Thyroid gland (tissue), 4 donors: Measurements from ENCODE around the gene ATAD3B.

Experiments
- POLR2A ChIP-seq, 2 donors: fragments of 450-650 bp; IDR thresholded peaks; one replicate each; pipeline ENCODE4 v1.6.1; 2017; ENCODE audit warnings: antibody characterized with exemption in 2 of 2, mild to moderate bottlenecking in 2 of 2, moderate library complexity in 1 of 2
- TF ChIP-seq, protein P1 (sequence below), 6 experiments: fragments of 200-600 bp in 3 of 6; fragments of 450-650 bp in 3 of 6; sonication (generic) in 3 of 6; IDR thresholded peaks; one replicate each; pipeline ENCODE4 v1.5.1; 2016 to 2019; ENCODE audit warnings: antibody characterized with exemption in 6 of 6, mild to moderate bottlenecking in 2 of 6, inconsistent platforms in 1 of 6, moderate library complexity in 1 of 6

DNA sequence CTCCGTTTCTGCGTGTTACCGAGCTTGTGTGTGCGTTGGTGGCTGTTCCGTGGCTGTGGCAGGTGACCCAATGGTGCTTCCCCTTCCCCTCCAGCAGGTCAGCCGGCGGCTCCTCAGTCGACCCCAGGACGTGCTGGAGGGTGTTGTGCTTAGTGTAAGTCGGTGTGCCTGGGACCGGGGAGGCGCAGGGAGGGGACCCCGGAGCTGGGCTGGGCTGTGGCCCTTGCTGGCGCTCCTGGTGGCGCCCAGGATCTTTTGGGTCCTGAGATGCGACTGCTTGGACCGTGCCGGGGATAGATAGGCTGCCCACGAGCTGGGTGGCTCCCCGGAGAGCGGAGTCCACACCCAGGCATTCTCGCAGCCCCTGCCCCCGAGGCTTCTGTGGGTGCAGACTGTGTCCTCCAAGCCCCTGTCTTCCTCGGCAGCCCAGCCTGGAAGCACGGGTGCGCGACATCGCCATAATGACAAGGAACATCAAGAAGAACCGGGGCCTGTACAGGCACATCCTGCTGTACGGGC is 16.1 kb upstream of the ATAD3B start:
- TF ChIP-seq, protein P1, sequence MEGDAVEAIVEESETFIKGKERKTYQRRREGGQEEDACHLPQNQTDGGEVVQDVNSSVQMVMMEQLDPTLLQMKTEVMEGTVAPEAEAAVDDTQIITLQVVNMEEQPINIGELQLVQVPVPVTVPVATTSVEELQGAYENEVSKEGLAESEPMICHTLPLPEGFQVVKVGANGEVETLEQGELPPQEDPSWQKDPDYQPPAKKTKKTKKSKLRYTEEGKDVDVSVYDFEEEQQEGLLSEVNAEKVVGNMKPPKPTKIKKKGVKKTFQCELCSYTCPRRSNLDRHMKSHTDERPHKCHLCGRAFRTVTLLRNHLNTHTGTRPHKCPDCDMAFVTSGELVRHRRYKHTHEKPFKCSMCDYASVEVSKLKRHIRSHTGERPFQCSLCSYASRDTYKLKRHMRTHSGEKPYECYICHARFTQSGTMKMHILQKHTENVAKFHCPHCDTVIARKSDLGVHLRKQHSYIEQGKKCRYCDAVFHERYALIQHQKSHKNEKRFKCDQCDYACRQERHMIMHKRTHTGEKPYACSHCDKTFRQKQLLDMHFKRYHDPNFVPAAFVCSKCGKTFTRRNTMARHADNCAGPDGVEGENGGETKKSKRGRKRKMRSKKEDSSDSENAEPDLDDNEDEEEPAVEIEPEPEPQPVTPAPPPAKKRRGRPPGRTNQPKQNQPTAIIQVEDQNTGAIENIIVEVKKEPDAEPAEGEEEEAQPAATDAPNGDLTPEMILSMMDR (IDR thresholded peaks at IDR 0.05): no peak
- TF ChIP-seq POLR2A (IDR thresholded peaks at IDR 0.05): no peak
